BE2C (cell line): ENCODE results near the gene PTPRD.
"Not testable (repeated sequence)": the region's sequence is repeated elsewhere in the genome, so short reads cannot be mapped to it uniquely, and the experiment has no call there.

Experiments
- DNase-seq: peaks from one replicate; pipeline ENCODE4 v3.0.0-alpha.2; 2020
- H3K27me3 ChIP-seq: fragments of 250-450 bp; sonication (Bioruptor Pico); 2 replicates; pipeline ENCODE4 v1.5.1; 2020; ENCODE audit warnings: mild to moderate bottlenecking
- H3K36me3 ChIP-seq: fragments of 250-450 bp; sonication (Bioruptor Pico); 2 replicates; pipeline ENCODE4 v1.5.1; 2020; ENCODE audit warnings: mild to moderate bottlenecking
- H3K4me1 ChIP-seq: fragments of 250-450 bp; sonication (Bioruptor Pico); 2 replicates; pipeline ENCODE4 v1.5.1; 2020
- H3K4me3 ChIP-seq: 2 replicates; pipeline ENCODE4 v1.5.1; 2011; ENCODE audit warnings: low read depth, low read length
- H3K9me3 ChIP-seq: fragments of 250-450 bp; sonication (Bioruptor Pico); 2 replicates; pipeline ENCODE4 v1.5.1; 2020
- CTCF ChIP-seq: IDR thresholded peaks from 2 replicates; pipeline ENCODE4 v1.5.1; 2012; ENCODE audit warnings: mild to moderate bottlenecking, low read depth, low read length

PTPRD gene

GRCh38 chr9:8703904-8704303 lies 1908.9 kb downstream of the PTPRD start:
- H3K9me3 ChIP-seq: no peaks in the 10 kb centered on the region
- no peaks in the 10 kb centered on the region for H3K4me1 ChIP-seq
- H3K4me3 ChIP-seq: no peak overlapping the region
- H3K36me3 ChIP-seq: no peaks in the 10 kb centered on the region
- TF ChIP-seq CTCF: no peak
- DNase-seq: no peak
- no peaks in the 10 kb centered on the region for H3K27me3 ChIP-seq

- Histone ChIP-seq H3K4me1 (no peaks in the 10 kb centered on the region), H3K9me3 (no peaks in the 10 kb centered on the region), H3K36me3 (no peaks in the 10 kb centered on the region), H3K27me3 (no peaks in the 10 kb centered on the region), H3K4me3 (no peak overlapping the region)
- DNase-seq: no peak
- TF ChIP-seq CTCF: no peak
Observed at GRCh38 chr9:8701904-8702303, 1910.9 kb downstream of the PTPRD start.

- not testable (repeated sequence) for H3K36me3 ChIP-seq, H3K4me1 ChIP-seq, H3K9me3 ChIP-seq, DNase-seq, H3K4me3 ChIP-seq, H3K27me3 ChIP-seq
Observed at GRCh38 chr9:8697565-8697964, 1915.2 kb downstream of the PTPRD start.

- no peak for DNase-seq
- no peaks in the 10 kb centered on the region for H3K4me1 ChIP-seq
- no peak overlapping the region for H3K4me3 ChIP-seq
- H3K9me3 ChIP-seq: no peaks in the 10 kb centered on the region
- H3K36me3 ChIP-seq: no peaks in the 10 kb centered on the region
- H3K27me3 ChIP-seq: no peaks in the 10 kb centered on the region
- no peak for TF ChIP-seq CTCF
Observed at GRCh38 chr9:8696516-8696915, 1916.3 kb downstream of the PTPRD start.

- no peak for DNase-seq
Observed at GRCh38 chr9:8694983-8695588, 1917.7 kb downstream of the PTPRD start.

GRCh38 chr9:8693464-8693863 lies 1919.3 kb downstream of the PTPRD start:
- DNase-seq: no peak
- H3K4me1 ChIP-seq: no peaks in the 10 kb centered on the region
- no peaks in the 10 kb centered on the region for H3K9me3 ChIP-seq
- no peaks in the 10 kb centered on the region for H3K36me3 ChIP-seq
- H3K4me3 ChIP-seq: no peak overlapping the region
- H3K27me3 ChIP-seq: no peaks in the 10 kb centered on the region
- no peak for TF ChIP-seq CTCF

More at GRCh38 chr9:8694983-8695588, 1917.7 kb downstream of the PTPRD start:
- H3K4me1 ChIP-seq: no peaks in the 10 kb centered on the region
- no peak overlapping the region for H3K4me3 ChIP-seq
- no peaks in the 10 kb centered on the region for H3K9me3 ChIP-seq
- H3K27me3 ChIP-seq: no peaks in the 10 kb centered on the region
- H3K36me3 ChIP-seq: no peaks in the 10 kb centered on the region
- TF ChIP-seq CTCF: no peak

- Histone ChIP-seq H3K9me3 (no peaks in the 10 kb centered on the region), H3K27me3 (no peaks in the 10 kb centered on the region), H3K4me3 (no peak overlapping the region), H3K4me1 (no peaks in the 10 kb centered on the region), H3K36me3 (no peaks in the 10 kb centered on the region)
- no peak for DNase-seq
- no peak for TF ChIP-seq CTCF
Observed at GRCh38 chr9:8686516-8686915, 1926.3 kb downstream of the PTPRD start.
